OCI-LY7 (cell line): Measurements from ENCODE around the gene RABGGTB. TPM values are rescaled to one million over a fixed set of nuclear protein-coding genes. Genes with fewer than 3 reads are reported as not detected.
"Not testable (repeated sequence)": the region's sequence is repeated elsewhere in the genome, so short reads cannot be mapped to it uniquely, and the experiment has no call there.

ENCODE experiments used
- BruUV-seq: library from RNA; stranded (reverse); fragments of 400-500 nt; replicated peaks from 2 replicates; lab custom pipeline; 2021; lab: Mats Ljungman, UMichigan
- CTCF ChIA-PET: fragments of 300-600 bp; sonication (Branson Sonifier 250); formaldehyde crosslinking; loops from one replicate; lab custom pipeline; 2022; ENCODE audit warnings: antibody characterized with exemption; ENCODE audit not compliant: unreplicated experiment; lab: Charles Lee
- POLR2A ChIA-PET: fragments of 300-600 bp; sonication (Branson Sonifier 250); formaldehyde crosslinking; loops from one replicate; lab custom pipeline; 2022; ENCODE audit warnings: antibody characterized with exemption; lab: Charles Lee
- DNase-seq: peaks from one replicate; pipeline ENCODE4 v3.0.0-alpha.2; 2015; ENCODE audit warnings: low spot score
- H2AFZ ChIP-seq: fragments of 200-600 bp; sonication (generic), shearing (Covaris generic); 2 replicates; pipeline ENCODE4 v1.6.1; 2014; ENCODE audit warnings: mild to moderate bottlenecking, antibody characterized with exemption, low read length, moderate library complexity
- H3K27ac ChIP-seq: fragments of 200-600 bp; sonication (generic); 2 replicates; pipeline ENCODE4 v1.5.1; 2014; ENCODE audit warnings: mixed run types, low read depth, mild to moderate bottlenecking, moderate library complexity, low read length, inconsistent platforms; ENCODE audit not compliant: poor library complexity, severe bottlenecking
- H3K36me3 ChIP-seq: fragments of 200-600 bp; sonication (generic); 2 replicates; pipeline ENCODE4 v1.6.1; 2014; ENCODE audit warnings: mild to moderate bottlenecking, antibody characterized with exemption, low read length, moderate library complexity, mixed read lengths; ENCODE audit not compliant: insufficient read depth
- H3K4me1 ChIP-seq: fragments of 200-600 bp; sonication (generic); 2 replicates; pipeline ENCODE4 v1.5.1; 2014; ENCODE audit warnings: mild to moderate bottlenecking, low read length; ENCODE audit not compliant: insufficient read depth, poor library complexity, severe bottlenecking
- H3K4me2 ChIP-seq: fragments of 200-600 bp; sonication (generic); 2 replicates; pipeline ENCODE4 v1.6.1; 2014; ENCODE audit warnings: mild to moderate bottlenecking, low read length
- H3K4me3 ChIP-seq: fragments of 200-600 bp; sonication (generic); 2 replicates; pipeline ENCODE4 v1.5.1; 2014; ENCODE audit warnings: mild to moderate bottlenecking, low read depth, low read length; ENCODE audit not compliant: poor library complexity, severe bottlenecking
- H3K79me2 ChIP-seq: fragments of 200-600 bp; sonication (generic); 2 replicates; pipeline ENCODE4 v1.6.1; 2016; ENCODE audit warnings: low read depth, mild to moderate bottlenecking, low read length, moderate library complexity, mixed read lengths; ENCODE audit not compliant: insufficient read depth
- H3K9me2 ChIP-seq: fragments of 200-600 bp; sonication (generic); 2 replicates; pipeline ENCODE4 v1.6.1; 2016; ENCODE audit warnings: mild to moderate bottlenecking, low read length, mixed read lengths; ENCODE audit not compliant: insufficient read depth
- H3K9me3 ChIP-seq: fragments of 200-600 bp; sonication (generic); 2 replicates; pipeline ENCODE4 v1.6.1; 2014; ENCODE audit warnings: mild to moderate bottlenecking, mixed run types, low read length, mixed read lengths
- H4K20me1 ChIP-seq: fragments of 200-600 bp; sonication (generic); 2 replicates; pipeline ENCODE4 v1.6.1; 2014; ENCODE audit warnings: mild to moderate bottlenecking, antibody characterized with exemption, low read length, moderate library complexity, mixed read lengths; ENCODE audit not compliant: insufficient read depth
- CTCF ChIP-seq: fragments of 200-600 bp; sonication (generic); conservative IDR thresholded peaks from 2 replicates; pipeline ENCODE4 v1.5.1; 2014; ENCODE audit warnings: mild to moderate bottlenecking, antibody characterized with exemption, low read length, moderate library complexity, mixed read lengths
- EZH2phosphoT487 ChIP-seq: fragments of 200-600 bp; sonication (generic); IDR thresholded peaks from 2 replicates; pipeline ENCODE4 v1.6.1; 2018; ENCODE audit warnings: low read depth, borderline replicate concordance, mild to moderate bottlenecking, mixed run types, antibody characterized with exemption, low read length, moderate library complexity, mixed read lengths
- intact Hi-C: fragments of 100-400 bp; cut with micrococcal nuclease; formaldehyde crosslinking; loops from one replicate; pipeline ENCODE4 v1.10.0; 2022; ENCODE audit not compliant: unreplicated experiment
- total RNA-seq, 2 experiments: library from RNA; depleted of rRNA in 1 of 2; stranded (reverse); fragments of >200 nt in 1 of 2; shearing (Covaris generic) in 1 of 2; gene quantifications; 2 replicates each; pipeline ENCODE4 v1.2.3, GENCODE V29; 2014 to 2022

RABGGTB gene
- total RNA-seq, 2 experiments from 2014 or later, result 132 to 165 TPM

GRCh38 chr1:75812065-75812464, 26.0 kb downstream of the RABGGTB start:
- Histone ChIP-seq H3K4me2 (no peak overlapping the region), H3K27ac (no peak overlapping the region), H3K36me3 (no peaks in the 10 kb centered on the region), H4K20me1 (no peaks in the 10 kb centered on the region), H3K9me3 (no peaks in the 10 kb centered on the region), H3K9me2 (no peaks in the 10 kb centered on the region), H3K4me3 (no peak overlapping the region), H3K79me2 (no peaks in the 10 kb centered on the region), H3K4me1 (no peaks in the 10 kb centered on the region), H2AFZ (no peak overlapping the region)
- no TSS peak for BruUV-seq
- no peak for TF ChIP-seq EZH2phosphoT487
- no peak for TF ChIP-seq CTCF
- intact Hi-C loops, result no loop called here
- CTCF ChIA-PET, result no interaction called here
- no peak for DNase-seq
- POLR2A ChIA-PET, result interaction anchor here (0.8 kb wide), 1 partner anchor 23 kb away, joined by 3 read pairs; no protein-coding TSS in a partner anchor

- H3K9me3 ChIP-seq, DNase-seq, H3K79me2 ChIP-seq, H4K20me1 ChIP-seq, H3K4me2 ChIP-seq, H2AFZ ChIP-seq, H3K27ac ChIP-seq, H3K4me1 ChIP-seq, CTCF ChIA-PET, POLR2A ChIA-PET, intact Hi-C loops, H3K36me3 ChIP-seq, BruUV-seq, H3K9me2 ChIP-seq, H3K4me3 ChIP-seq: not testable (repeated sequence)
These were observed 37.5 kb downstream of the RABGGTB start for GRCh38 chr1:75823596-75823995.

- CTCF ChIA-PET, result no interaction called here
- no peaks in the 10 kb centered on the region for H3K9me2 ChIP-seq
- H3K4me1 ChIP-seq, result no peaks in the 10 kb centered on the region
- no TSS peak for BruUV-seq
- no peak overlapping the region for H3K27ac ChIP-seq
- TF ChIP-seq EZH2phosphoT487 (no peak), CTCF (no peak)
- no peak overlapping the region for H2AFZ ChIP-seq
- no peak overlapping the region for H3K4me2 ChIP-seq
- H3K9me3 ChIP-seq, result no peaks in the 10 kb centered on the region; the same call in 1 of the 2 replicates
- no peaks in the 10 kb centered on the region for H3K36me3 ChIP-seq
- no peaks in the 10 kb centered on the region for H4K20me1 ChIP-seq
- intact Hi-C loops, result no loop called here
- POLR2A ChIA-PET, result interaction anchor here (0.5 to 0.7 kb wide), 2 partner anchors 850 to 1821 kb away, joined by 4 read pairs; no protein-coding TSS in a partner anchor
- no peaks in the 10 kb centered on the region for H3K79me2 ChIP-seq
- no peak overlapping the region for H3K4me3 ChIP-seq
- DNase-seq, result no peak
These were observed 50.6 kb downstream of the RABGGTB start for GRCh38 chr1:75836528-75837100.
